Ovary (tissue), 10 donors: Measurements from ENCODE around the gene VSTM2A. TPM values are rescaled to one million over a fixed set of nuclear protein-coding genes. Genes with fewer than 3 reads are reported as not detected.
"Not testable (repeated sequence)": the region's sequence is repeated elsewhere in the genome, so short reads cannot be mapped to it uniquely, and the experiment has no call there.

Experiments used
- DNase-seq, 5 donors: peaks; one replicate each; pipeline ENCODE4 v3.0.0-alpha.2; 2019 to 2020
- H3K27ac ChIP-seq, 2 donors: fragments of 200-600 bp; one replicate each; pipeline versions ENCODE4 v1.5.1 to v1.8.0; 2019 to 2022
- H3K27me3 ChIP-seq: fragments of 200-600 bp; one replicate; pipeline ENCODE4 v1.8.0; 2022
- H3K36me3 ChIP-seq: fragments of 200-600 bp; sonication (generic); one replicate; pipeline ENCODE4 v1.5.1; 2019
- H3K4me1 ChIP-seq: one replicate; pipeline ENCODE4 v1.8.1; 2013; ENCODE audit warnings: mild to moderate bottlenecking, moderate library complexity; ENCODE audit not compliant: insufficient read depth
- H3K4me3 ChIP-seq: fragments of 200-600 bp; sonication (generic); one replicate; pipeline ENCODE4 v1.5.1; 2017
- H3K9me3 ChIP-seq, 2 donors: fragments of 200-600 bp in 1 of 2; sonication (generic) in 1 of 2; one replicate each; pipeline versions ENCODE4 v1.5.1 to v1.8.1; 2013 to 2019; ENCODE audit warnings: mild to moderate bottlenecking in 1 of 2, moderate library complexity in 1 of 2
- CTCF ChIP-seq, 3 donors: fragments of 450-650 bp in 2 of 3; fragments of 200-600 bp in 1 of 3; IDR thresholded peaks; one replicate each; pipeline versions ENCODE4 v1.5.1 to v1.8.0; 2016 to 2022; ENCODE audit warnings: antibody characterized with exemption in 3 of 3, mild to moderate bottlenecking in 1 of 3
- EP300 ChIP-seq: sonication (generic); formaldehyde crosslinking; IDR thresholded peaks from one replicate; pipeline ENCODE4 v1.6.1; 2017; ENCODE audit warnings: antibody characterized with exemption
- POLR2A ChIP-seq: fragments of 450-650 bp; IDR thresholded peaks from one replicate; pipeline ENCODE4 v1.6.1; 2017; ENCODE audit warnings: antibody characterized with exemption, mild to moderate bottlenecking, moderate library complexity
- WGBS, 3 donors: extraction: QIAGEN DNeasy Blood & Tissue Kit in 1 of 3; methylation state at CpG; one replicate each; pipeline versions ENCODE4 v1.1.5 to v1.1.7; 2013 to 2017; 5-methylcytosine and 5-hydroxymethylcytosine counted together
- intact Hi-C, 4 donors: fragments of 100-400 bp; cut with DNase I; formaldehyde crosslinking; loops; one replicate each; pipeline versions ENCODE4 v1.11.0 to v1.15.1; 2022 to 2023
- long read RNA-seq, 3 donors: library from polyadenylated mRNA in 2 of 3; unstranded in 2 of 3; transcript quantifications; one replicate each; pipeline ENCODE4 v2.0.0 and lab custom pipeline, GENCODE V29; 2021 to 2026
- polyA plus RNA-seq, 2 donors: library from polyadenylated mRNA; stranded (reverse); fragments of 200-250 nt in 1 of 2; fragments of 350-450 nt in 1 of 2; fragmentation: Illumina TruSeq in 1 of 2; extraction: RNeasy Lipid Tissue Mini Kit (QIAGEN cat#74804) in 1 of 2; gene quantifications; one replicate each; pipeline ENCODE4 v1.2.3, GENCODE V29; 2013 to 2014
- total RNA-seq, 7 donors: library from RNA; depleted of rRNA in 2 of 7; stranded (reverse); fragments of >200 nt in 2 of 7; fragmentation: NEBNext Ultra II Directional in 3 of 7; extraction: Animal tissue kit (Norgen Biotek cat#: 25700) in 3 of 7; gene quantifications; one replicate each; pipeline versions ENCODE4 v1.1.0 to v1.2.4, GENCODE V29; 2016 to 2023
- donor health status: DM: no; HTN: no; CAD: no; lungs with moderate emphysema.
- donor health status: DM: no; HTN: no; CAD: no.
- donor health status: Bipolar disorder and iron deficiency.
- donor health status: DM: yes; HTN: yes; CAD: no.
- donor health status: DM: no; HTN: no; CAD: no.
- donor health status: DM: yes; HTN: yes; CAD: no.

VSTM2A gene
- total RNA-seq (not detected), polyA plus RNA-seq (under 1 TPM; 0.05 TPM)
- long read RNA-seq, donor 1, result 0 reads
- long read RNA-seq, donor 2, result 0 reads
- long read RNA-seq, donor 3, result 0 reads

GRCh38 chr7:54541669-54542625, at the start of gene VSTM2A:
TSS of gene VSTM2A (plus strand) at chr7:54542375. CDS start at chr7:54542731, 356 bp downstream.
- H3K9me3 ChIP-seq, result no peaks in the 10 kb centered on the region
- no peak within 1 kb of the TSS for H3K27ac ChIP-seq
- H3K36me3 ChIP-seq, result no peaks in the 10 kb centered on the region
- no peaks in the 10 kb centered on the region for H3K27me3 ChIP-seq
- H3K4me3 ChIP-seq, result peak within 1 kb of the TSS; percentile 18
- H3K4me1 ChIP-seq, result peaks cover 5% of the 10 kb centered on the region
- WGBS, 3 donors, result 1% methylated on average over 62 to 64 of the region's 64 CpGs
- TF ChIP-seq CTCF (IDR thresholded peaks at IDR 0.05) (no peak), POLR2A (no peak), EP300 (no peak)
- intact Hi-C loops, result no loop called here
- DNase-seq, result peak in 2 of 5 donors; percentile 18 to 42

GRCh38 chr7:54504531-54504930, 37.6 kb upstream of the VSTM2A start:
- H3K4me1 ChIP-seq, H3K27me3 ChIP-seq, H3K36me3 ChIP-seq, H3K4me3 ChIP-seq, H3K27ac ChIP-seq, intact Hi-C loops, H3K9me3 ChIP-seq, DNase-seq: not testable (repeated sequence)
- 78 to 86% (median 83%) methylated on average over 11 to 12 of the region's 12 CpGs for WGBS, 3 donors

GRCh38 chr7:54529568-54529967, 12.6 kb upstream of the VSTM2A start:
- WGBS, 3 donors, result 24 to 31% (median 28%) methylated on average over 1 of the region's 1 CpG
- Histone ChIP-seq H3K4me3 (no peak overlapping the region), H3K27me3 (no peaks in the 10 kb centered on the region), H3K36me3 (no peaks in the 10 kb centered on the region), H3K4me1 (no peaks in the 10 kb centered on the region), H3K27ac (no peak overlapping the region), H3K9me3 (no peaks in the 10 kb centered on the region)
- intact Hi-C loops, result no loop called here
- no peak for DNase-seq
- TF ChIP-seq POLR2A, result no peak
- no peak for TF ChIP-seq EP300
- TF ChIP-seq CTCF (IDR thresholded peaks at IDR 0.05), result no peak

GRCh38 chr7:54538122-54538521, 4.1 kb upstream of the VSTM2A start:
- intact Hi-C loops, result no loop called here
- no peak for TF ChIP-seq CTCF (IDR thresholded peaks at IDR 0.05)
- no peak for TF ChIP-seq EP300
- TF ChIP-seq POLR2A, result no peak
- H3K4me3 ChIP-seq, result no peak overlapping the region
- 25 to 52% (median 30%) methylated on average over 3 of the region's 3 CpGs for WGBS, 3 donors
- H3K9me3 ChIP-seq, result no peaks in the 10 kb centered on the region
- H3K4me1 ChIP-seq, result peaks cover 5% of the 10 kb centered on the region
- H3K27ac ChIP-seq, result no peak overlapping the region
- H3K36me3 ChIP-seq, result no peaks in the 10 kb centered on the region
- H3K27me3 ChIP-seq, result no peaks in the 10 kb centered on the region
- no peak for DNase-seq

GRCh38 chr7:54543051-54543488, 895 bp downstream of the VSTM2A start:
- TF ChIP-seq CTCF (IDR thresholded peaks at IDR 0.05) (no peak), POLR2A (no peak), EP300 (no peak)
- DNase-seq, result no peak
- H3K27me3 ChIP-seq, result no peaks in the 10 kb centered on the region
- H3K27ac ChIP-seq, result no peak overlapping the region
- H3K36me3 ChIP-seq, result no peaks in the 10 kb centered on the region
- no peaks in the 10 kb centered on the region for H3K9me3 ChIP-seq
- H3K4me3 ChIP-seq, result no peak overlapping the region
- H3K4me1 ChIP-seq, result peaks cover 5% of the 10 kb centered on the region
- 7 to 9% (median 7%) methylated on average over 7 of the region's 7 CpGs for WGBS, 3 donors
- intact Hi-C loops, result no loop called here
